ENCODE measurements around the gene HDX. TPM values are rescaled to one million over a fixed set of nuclear protein-coding genes. Genes with fewer than 3 reads are reported as not detected.

Gene HDX
- total and polyA plus RNA-seq, 2 donors (not counting 1 experiment from before 2014, with no cell fraction given), result 4.5 to 4.8 TPM

GRCh38 chrX:84488426-84488825 lies 13.8 kb downstream of the HDX start:
- Histone ChIP-seq H3K9me3 (ENCODE audit: control insufficient read depth, insufficient read depth, low read depth, low read length) (no peaks in the 10 kb centered on the region), H3K27me3 (ENCODE audit: control insufficient read depth, insufficient read depth, low read length) (no peaks in the 10 kb centered on the region), H3K4me3 (replicated peaks in 1 of 4; ENCODE audit: control extremely low read depth in 1 of 4, insufficient read depth in 1 of 4, low read depth in 3 of 4, low read length in 4 of 4) (no peak overlapping the region), H4K20me1 (ENCODE audit: control insufficient read depth, extremely low read depth, insufficient read depth, low read length) (no peaks in the 10 kb centered on the region), H3K9ac (ENCODE audit: insufficient read depth, low read length) (no peak overlapping the region), H3K4me2 (ENCODE audit: extremely low read depth, insufficient read depth, low read length) (no peak overlapping the region), H3K4me1 (ENCODE audit: control insufficient read depth, extremely low read depth, insufficient read depth, low read length) (no peaks in the 10 kb centered on the region), H3K36me3 (ENCODE audit: control insufficient read depth, insufficient read depth, low read length) (no peaks in the 10 kb centered on the region), H3K27ac (ENCODE audit: insufficient read depth, low read length) (no peak overlapping the region), H2AFZ (ENCODE audit: low read length) (no peak overlapping the region), H3K79me2 (ENCODE audit: control insufficient read depth, insufficient read depth, low read length) (no peaks in the 10 kb centered on the region)
- DNase-seq (ENCODE audit: low read depth in 2 of 2), result no peak
- TF ChIP-seq EZH2 (IDR thresholded peaks at IDR 0.05; ENCODE audit: low read length, missing control alignments) (no peak), CTCF (conservative IDR thresholded peaks at IDR 0.05 in 1 of 2, IDR thresholded peaks at IDR 0.05 in 1 of 2; ENCODE audit: low read depth in 1 of 2, low read length in 2 of 2) (no peak)

- H3K4me3 ChIP-seq (replicated peaks in 1 of 4; ENCODE audit: control extremely low read depth in 1 of 4, insufficient read depth in 1 of 4, low read depth in 3 of 4, low read length in 4 of 4), result no peak overlapping the region
- TF ChIP-seq EZH2 (IDR thresholded peaks at IDR 0.05; ENCODE audit: low read length, missing control alignments) (no peak), CTCF (conservative IDR thresholded peaks at IDR 0.05 in 1 of 2, IDR thresholded peaks at IDR 0.05 in 1 of 2; ENCODE audit: low read depth in 1 of 2, low read length in 2 of 2) (no peak)
- no peaks in the 10 kb centered on the region for H4K20me1 ChIP-seq (ENCODE audit: control insufficient read depth, extremely low read depth, insufficient read depth, low read length)
Observed at GRCh38 chrX:84487365-84488353, 14.6 kb downstream of the HDX start.

GRCh38 chrX:84479086-84479485 lies 23.2 kb downstream of the HDX start:
- no peak overlapping the region for H3K4me2 ChIP-seq (ENCODE audit: extremely low read depth, insufficient read depth, low read length)
- H3K9ac ChIP-seq (ENCODE audit: insufficient read depth, low read length), result no peak overlapping the region
- no peak for DNase-seq (ENCODE audit: low read depth in 2 of 2)
- no peaks in the 10 kb centered on the region for H3K36me3 ChIP-seq (ENCODE audit: control insufficient read depth, insufficient read depth, low read length)
- no peaks in the 10 kb centered on the region for H3K9me3 ChIP-seq (ENCODE audit: control insufficient read depth, insufficient read depth, low read depth, low read length)
- no peak overlapping the region for H3K27ac ChIP-seq (ENCODE audit: insufficient read depth, low read length)
- no peaks in the 10 kb centered on the region for H3K4me1 ChIP-seq (ENCODE audit: control insufficient read depth, extremely low read depth, insufficient read depth, low read length)
- no peaks in the 10 kb centered on the region for H3K79me2 ChIP-seq (ENCODE audit: control insufficient read depth, insufficient read depth, low read length)
- TF ChIP-seq CTCF (conservative IDR thresholded peaks at IDR 0.05 in 1 of 2, IDR thresholded peaks at IDR 0.05 in 1 of 2; ENCODE audit: low read depth in 1 of 2, low read length in 2 of 2), result no peak
- TF ChIP-seq EZH2 (IDR thresholded peaks at IDR 0.05; ENCODE audit: low read length, missing control alignments), result no peak
- no peak overlapping the region for H3K4me3 ChIP-seq (replicated peaks in 1 of 4; ENCODE audit: control extremely low read depth in 1 of 4, insufficient read depth in 1 of 4, low read depth in 3 of 4, low read length in 4 of 4)
- H4K20me1 ChIP-seq (ENCODE audit: control insufficient read depth, extremely low read depth, insufficient read depth, low read length), result no peaks in the 10 kb centered on the region
- H2AFZ ChIP-seq (ENCODE audit: low read length), result no peak overlapping the region
- H3K27me3 ChIP-seq (ENCODE audit: control insufficient read depth, insufficient read depth, low read length), result no peaks in the 10 kb centered on the region

More at GRCh38 chrX:84487365-84488353, 14.6 kb downstream of the HDX start:
- H2AFZ ChIP-seq (ENCODE audit: low read length), result no peak overlapping the region
- H3K4me2 ChIP-seq (ENCODE audit: extremely low read depth, insufficient read depth, low read length), result no peak overlapping the region
- H3K4me1 ChIP-seq (ENCODE audit: control insufficient read depth, extremely low read depth, insufficient read depth, low read length), result no peaks in the 10 kb centered on the region
- H3K36me3 ChIP-seq (ENCODE audit: control insufficient read depth, insufficient read depth, low read length), result no peaks in the 10 kb centered on the region
- no peak overlapping the region for H3K9ac ChIP-seq (ENCODE audit: insufficient read depth, low read length)
- H3K27me3 ChIP-seq (ENCODE audit: control insufficient read depth, insufficient read depth, low read length), result no peaks in the 10 kb centered on the region
- DNase-seq (ENCODE audit: low read depth in 2 of 2), result no peak
- H3K9me3 ChIP-seq (ENCODE audit: control insufficient read depth, insufficient read depth, low read depth, low read length), result no peaks in the 10 kb centered on the region
- H3K27ac ChIP-seq (ENCODE audit: insufficient read depth, low read length), result no peak overlapping the region
- no peaks in the 10 kb centered on the region for H3K79me2 ChIP-seq (ENCODE audit: control insufficient read depth, insufficient read depth, low read length)
